Adrenal gland (tissue), 12 donors: Measurements from ENCODE around the gene PRDX5. TPM values are rescaled to one million over a fixed set of nuclear protein-coding genes. Genes with fewer than 3 reads are reported as not detected.

Source experiments
- DNase-seq, 7 donors: peaks; one replicate each; pipeline ENCODE4 v3.0.0-alpha.2; 2019 to 2020
- H3K27ac ChIP-seq, 5 donors: fragments of 200-600 bp; sonication (generic) in 4 of 5; 1 replicate in 3 of 5; 2 replicates in 2 of 5; pipeline versions ENCODE4 v1.5.1 to v1.8.0; 2016 to 2020; ENCODE audit warnings: mild to moderate bottlenecking in 1 of 5
- H3K27me3 ChIP-seq: fragments of 200-600 bp; 2 replicates; pipeline ENCODE4 v1.8.0; 2021
- H3K36me3 ChIP-seq, 2 donors: fragments of 200-600 bp; replicated peaks in 1 of 2; 1 replicate in 1 of 2; 2 replicates in 1 of 2; pipeline versions ENCODE4 v1.5.1 to v1.8.0; 2018 to 2022
- H3K4me1 ChIP-seq, 2 donors: fragments of 200-600 bp; replicated peaks in 1 of 2; 1 replicate in 1 of 2; 2 replicates in 1 of 2; pipeline versions ENCODE4 v1.5.1 to v1.8.0; 2018 to 2021
- H3K4me3 ChIP-seq, 4 donors: fragments of 200-600 bp; sonication (generic) in 3 of 4; one replicate each; pipeline ENCODE4 v1.5.1; 2016 to 2018
- H3K9me3 ChIP-seq, 3 donors: fragments of 200-600 bp; sonication (generic) in 1 of 3; replicated peaks in 1 of 3; 1 replicate in 2 of 3; 2 replicates in 1 of 3; pipeline versions ENCODE4 v1.5.1 to v1.8.0; 2016 to 2021
- CTCF ChIP-seq, 6 experiments: fragments of 450-650 bp in 4 of 6; fragments of 200-600 bp in 2 of 6; sonication (generic) in 1 of 6; IDR thresholded peaks; 1 replicate in 5 of 6; 2 replicates in 1 of 6; pipeline versions ENCODE4 v1.5.1 to v1.8.0; 2016 to 2021; ENCODE audit warnings: antibody characterized with exemption in 6 of 6, mild to moderate bottlenecking in 2 of 6, moderate library complexity in 1 of 6
- POLR2A ChIP-seq, 2 donors: fragments of 450-650 bp; IDR thresholded peaks; one replicate each; pipeline ENCODE4 v1.6.1; 2017; ENCODE audit warnings: antibody characterized with exemption in 2 of 2, mild to moderate bottlenecking in 2 of 2, moderate library complexity in 1 of 2
- WGBS, 4 donors: extraction: QIAGEN DNeasy Blood & Tissue Kit in 2 of 4; methylation state at CpG; one replicate each; pipeline versions ENCODE4 v1.1.5 to v1.1.7; 2013 to 2017; 5-methylcytosine and 5-hydroxymethylcytosine counted together
- intact Hi-C, 2 donors: fragments of 100-400 bp; cut with DNase I; formaldehyde crosslinking; loops; one replicate each; pipeline versions ENCODE4 v1.14.1 to v1.15.0; 2022 to 2023
- polyA plus RNA-seq, 3 donors: library from polyadenylated mRNA; stranded (reverse); fragments of 200-250 nt in 2 of 3; fragments of 350-450 nt in 1 of 3; fragmentation: Illumina TruSeq in 1 of 3; extraction: RNeasy Lipid Tissue Mini Kit (QIAGEN cat#74804) in 1 of 3; gene quantifications; one replicate each; pipeline ENCODE4 v1.2.3, GENCODE V29; 2013 to 2014
- total RNA-seq, 9 donors: library from RNA; depleted of rRNA in 4 of 9; stranded (reverse); fragments of >200 nt in 4 of 9; fragments of 120-200 nt in 1 of 9; fragmentation: NEBNext Ultra II Directional in 1 of 9; extraction: Animal tissue kit (Norgen Biotek cat#: 25700) in 1 of 9; gene quantifications; one replicate each; pipeline versions ENCODE4 v1.1.0 to v1.2.4, GENCODE V29; 2013 to 2023
- donor health status: healthy with polysubstance abuse.
- donor health status: Bipolar disorder and iron deficiency.
- donor health status: DM: yes; HTN: yes; CAD: no.
- donor health status: DM: no; HTN: no; CAD: no.
- donor health status: DM: no; HTN: no; CAD: no.
- donor health status: DM: yes; HTN: yes; CAD: no.

The PRDX5 gene
- total and polyA plus RNA-seq, 12 donors: 324 to 843 (median 478) TPM

GRCh38 chr11:64269540-64270220, 48.2 kb upstream of the PRDX5 start:
- DNase-seq: peak; percentile 97 to 100 (median 99)
- H3K27ac ChIP-seq: peak overlapping the region; percentile 94 to 97 (median 96)
- H3K27me3 ChIP-seq: no peaks in the 10 kb centered on the region
- 0% methylated on average over 3 to 58 of the region's 58 CpGs for WGBS, 4 donors
- TF ChIP-seq POLR2A (IDR thresholded peaks at IDR 0.05) (peak; percentile 4 to 10), CTCF (IDR thresholded peaks at IDR 0.05) (peak in 3 of 6 experiments; percentile 6 to 15 (median 12))
- peak overlapping the region; percentile 25 to 91 (median 61) for H3K4me3 ChIP-seq
- intact Hi-C loops: no loop called here
- peaks cover 0 to 18% of the 10 kb centered on the region in 2 donors for H3K36me3 ChIP-seq
- peaks cover 30 to 43% of the 10 kb centered on the region in 2 donors for H3K4me1 ChIP-seq
- H3K9me3 ChIP-seq: no peaks in the 10 kb centered on the region

DNA sequence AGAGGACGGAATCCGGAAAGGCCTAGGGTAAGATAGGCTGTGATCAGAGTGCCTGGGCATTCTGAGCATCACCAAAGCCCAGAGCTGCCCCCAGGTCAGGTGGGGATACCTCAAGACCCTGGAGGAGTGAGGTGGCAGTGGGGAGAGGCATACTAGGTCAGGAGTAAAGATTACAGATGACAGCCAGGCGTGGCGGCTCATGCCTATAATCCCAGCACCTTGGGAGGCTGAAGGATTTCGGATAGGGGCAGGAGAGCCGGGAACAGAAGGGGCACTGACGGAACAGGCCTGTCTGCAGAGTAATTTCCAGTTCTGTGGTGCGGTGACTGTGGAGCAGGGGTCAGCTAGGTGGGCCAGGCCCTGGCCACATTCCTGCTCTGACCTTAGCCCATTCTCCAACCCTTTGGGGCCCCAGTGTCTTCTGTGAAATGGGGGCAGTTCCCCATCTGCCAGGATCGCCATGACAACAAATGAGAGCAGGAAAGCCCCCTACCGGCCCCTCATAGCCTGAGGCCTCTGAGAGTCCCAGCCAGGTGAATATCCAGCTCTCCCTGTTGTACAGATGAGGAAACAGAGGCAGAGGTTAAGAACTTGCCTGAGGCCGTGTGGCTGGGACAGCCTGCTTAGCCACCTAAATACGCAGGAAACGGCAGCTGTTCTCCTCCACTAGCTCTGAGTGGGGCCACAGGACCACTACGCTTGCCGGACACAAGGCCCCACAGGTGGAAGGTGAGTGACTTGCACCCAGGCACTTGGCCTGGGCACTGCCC, 42.7 kb upstream of the PRDX5 start:
- Histone ChIP-seq H3K4me1 (peaks cover 7 to 11% of the 10 kb centered on the region in 2 donors), H3K4me3 (no peak overlapping the region), H3K9me3 (no peaks in the 10 kb centered on the region), H3K27me3 (no peaks in the 10 kb centered on the region), H3K36me3 (peaks cover 0 to 31% of the 10 kb centered on the region in 2 donors), H3K27ac (no peak overlapping the region)
- 88 to 92% (median 92%) methylated on average over 8 to 15 of the region's 15 CpGs for WGBS, 4 donors
- DNase-seq: no peak
- TF ChIP-seq POLR2A (IDR thresholded peaks at IDR 0.05) (no peak), CTCF (IDR thresholded peaks at IDR 0.05) (no peak)
- intact Hi-C loops: no loop called here

DNA sequence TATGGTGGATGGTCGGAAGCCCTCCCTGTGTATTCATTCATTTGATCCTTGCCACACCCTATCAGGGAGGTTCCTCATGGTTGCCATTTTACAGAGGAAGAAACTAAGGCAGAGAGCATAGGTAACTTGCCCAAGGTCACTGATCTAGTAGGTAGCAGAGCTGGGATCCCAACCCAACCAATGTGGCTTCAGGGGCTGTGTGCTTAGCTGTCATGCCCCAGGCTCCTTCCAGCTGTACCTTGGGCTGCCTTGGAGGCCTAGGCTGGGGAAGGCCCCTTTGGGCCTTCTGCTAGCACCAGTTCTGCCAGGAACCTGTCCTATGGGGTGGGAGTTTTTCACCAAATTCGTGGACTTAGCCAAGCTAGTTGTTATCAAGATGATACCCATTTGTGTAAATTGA, 42.1 kb upstream of the PRDX5 start:
- Histone ChIP-seq H3K27me3 (no peaks in the 10 kb centered on the region), H3K9me3 (no peaks in the 10 kb centered on the region), H3K27ac (no peak overlapping the region), H3K36me3 (peaks cover 0 to 31% of the 10 kb centered on the region in 2 donors), H3K4me1 (peaks cover 7 to 11% of the 10 kb centered on the region in 2 donors), H3K4me3 (no peak overlapping the region)
- no peak for TF ChIP-seq CTCF (IDR thresholded peaks at IDR 0.05)
- 71 to 98% (median 91%) methylated on average over 1 to 2 of the region's 2 CpGs for WGBS, 4 donors
- no peak for DNase-seq
- intact Hi-C loops: no loop called here

DNA sequence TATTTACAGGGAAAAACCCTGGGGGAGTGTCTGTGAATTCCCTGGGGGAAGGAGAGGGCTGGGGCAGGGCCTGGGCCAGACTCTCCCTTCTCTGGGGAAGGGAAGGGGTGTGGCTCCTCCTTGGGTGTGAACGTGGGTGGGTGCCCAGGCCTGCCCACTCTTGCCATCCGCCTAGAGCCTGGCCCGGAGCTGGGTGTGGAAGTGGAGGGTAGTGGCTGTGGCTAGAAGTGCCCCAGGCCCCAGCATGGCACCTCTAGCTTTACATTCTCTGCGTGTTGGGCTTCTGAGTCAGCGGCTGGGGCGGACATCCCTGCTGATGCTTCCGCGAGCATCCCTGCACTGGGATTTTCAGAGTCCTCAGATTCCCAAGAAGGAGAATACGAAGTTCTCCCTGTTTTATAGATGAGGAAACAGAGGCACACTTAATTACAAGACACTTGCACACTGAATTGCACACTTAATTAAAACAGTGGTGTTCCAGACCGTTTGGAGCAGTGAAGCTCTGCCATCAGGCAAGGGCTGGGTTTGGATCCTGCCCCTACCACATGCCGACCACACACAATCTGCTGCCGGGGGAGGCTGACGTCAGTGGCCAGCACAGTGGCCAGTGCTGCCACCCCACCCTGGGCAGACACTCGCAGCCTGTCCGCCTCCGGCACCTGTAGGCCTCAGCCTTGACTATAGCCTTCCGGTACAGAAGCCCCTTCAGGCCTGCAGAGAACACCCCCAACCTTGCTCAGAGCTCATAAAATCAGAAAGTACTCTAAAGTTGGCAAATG, 41.1 kb upstream of the PRDX5 start:
- TF ChIP-seq POLR2A (IDR thresholded peaks at IDR 0.05) (no peak), CTCF (IDR thresholded peaks at IDR 0.05) (no peak)
- no peak for DNase-seq
- Histone ChIP-seq H3K27ac (no peak overlapping the region), H3K4me3 (no peak overlapping the region), H3K36me3 (peaks cover 0 to 31% of the 10 kb centered on the region in 2 donors), H3K27me3 (no peaks in the 10 kb centered on the region), H3K4me1 (peaks cover 3 to 7% of the 10 kb centered on the region in 2 donors), H3K9me3 (no peaks in the 10 kb centered on the region)
- intact Hi-C loops: no loop called here
- 83 to 88% (median 86%) methylated on average over 9 to 17 of the region's 17 CpGs for WGBS, 4 donors
